HG03103 (cell line): ENCODE data around the gene DGKB.

Experiments
- ATAC-seq: cut with Tn5 transposase; IDR thresholded peaks from one replicate; pipeline ENCODE4 v1.9.1; 2021; ENCODE audit warnings: low read depth; ENCODE audit not compliant: unreplicated experiment

DGKB gene

GRCh38 chr7:14604606-14605005, 297.9 kb downstream of the DGKB start:
- no peak for ATAC-seq

- no peak for ATAC-seq
Observed at GRCh38 chr7:14602851-14603250, 299.7 kb downstream of the DGKB start.

GRCh38 chr7:14600766-14601367, 301.7 kb downstream of the DGKB start:
- no peak for ATAC-seq

GRCh38 chr7:14598978-14599377, 303.6 kb downstream of the DGKB start:
- ATAC-seq: no peak

- ATAC-seq: no peak
Observed at GRCh38 chr7:14596421-14596820, 306.1 kb downstream of the DGKB start.

- ATAC-seq: no peak
Observed at GRCh38 chr7:14590206-14590605, 312.3 kb downstream of the DGKB start.

GRCh38 chr7:14585232-14585631, 317.3 kb downstream of the DGKB start:
- ATAC-seq: no peak

- ATAC-seq: no peak
Observed at GRCh38 chr7:14583518-14583917, 319.0 kb downstream of the DGKB start.

- no peak for ATAC-seq
Observed at GRCh38 chr7:14582010-14582409, 320.5 kb downstream of the DGKB start.

- ATAC-seq: no peak
Observed at GRCh38 chr7:14579971-14580370, 322.6 kb downstream of the DGKB start.

GRCh38 chr7:14576578-14576977, 326.0 kb downstream of the DGKB start:
- ATAC-seq: no peak

- ATAC-seq: no peak
Observed at GRCh38 chr7:14570750-14571607, 331.6 kb downstream of the DGKB start.

GRCh38 chr7:14552060-14552459, 350.5 kb downstream of the DGKB start:
- no peak for ATAC-seq

GRCh38 chr7:14551310-14551709, 351.2 kb downstream of the DGKB start:
- no peak for ATAC-seq

- ATAC-seq: no peak
Observed at GRCh38 chr7:14542624-14543023, 359.9 kb downstream of the DGKB start.

- no peak for ATAC-seq
Observed at GRCh38 chr7:14521183-14521582, 381.4 kb downstream of the DGKB start.

GRCh38 chr7:14510268-14510667, 392.3 kb downstream of the DGKB start:
- ATAC-seq: no peak

GRCh38 chr7:14507617-14508016, 394.9 kb downstream of the DGKB start:
- ATAC-seq: no peak

GRCh38 chr7:14505906-14506305, 396.6 kb downstream of the DGKB start:
- no peak for ATAC-seq

- no peak for ATAC-seq
Observed at GRCh38 chr7:14504134-14504533, 398.4 kb downstream of the DGKB start.

GRCh38 chr7:14503623-14504022, 398.9 kb downstream of the DGKB start:
- no peak for ATAC-seq

GRCh38 chr7:14501436-14501835, 401.1 kb downstream of the DGKB start:
- no peak for ATAC-seq
